Tibial nerve (tissue), 4 donors: ENCODE measurements around the gene PLEKHA7.

Source experiments
- EP300 ChIP-seq, 2 donors: sonication (generic); formaldehyde crosslinking; IDR thresholded peaks; one replicate each; pipeline ENCODE4 v1.6.1; 2017; ENCODE audit warnings: antibody characterized with exemption in 2 of 2, mild to moderate bottlenecking in 1 of 2
- POLR2A ChIP-seq, 2 donors: fragments of 450-650 bp; IDR thresholded peaks; one replicate each; pipeline ENCODE4 v1.6.1; 2017; ENCODE audit warnings: antibody characterized with exemption in 2 of 2, mild to moderate bottlenecking in 2 of 2, moderate library complexity in 2 of 2
- TF ChIP-seq, protein P1 (sequence below), 5 experiments: fragments of 200-600 bp in 3 of 5; fragments of 450-650 bp in 2 of 5; sonication (generic) in 3 of 5; IDR thresholded peaks; one replicate each; pipeline ENCODE4 v1.5.1; 2016 to 2019; ENCODE audit warnings: antibody characterized with exemption in 5 of 5, mild to moderate bottlenecking in 3 of 5, moderate library complexity in 2 of 5

DNA sequence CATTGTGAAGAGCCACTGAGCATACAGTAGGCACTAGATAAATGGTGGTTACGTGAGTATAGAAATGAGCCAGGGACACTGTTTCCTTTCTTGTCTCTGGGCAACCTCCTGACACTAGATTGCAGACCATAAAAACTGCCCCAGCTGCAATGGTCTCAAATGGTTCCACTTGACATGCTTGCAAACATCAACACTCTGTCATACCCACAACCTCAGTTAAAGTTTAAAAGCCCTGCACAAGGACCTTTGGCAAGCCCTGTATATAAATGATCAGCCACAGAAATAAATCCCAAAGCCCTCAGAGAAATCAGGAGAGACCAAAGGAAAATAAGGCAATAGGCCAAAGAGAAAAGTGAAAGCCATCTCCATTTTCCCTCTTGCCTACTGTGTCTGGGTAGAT is 20.7 kb downstream of the PLEKHA7 start:
- TF ChIP-seq, protein P1, sequence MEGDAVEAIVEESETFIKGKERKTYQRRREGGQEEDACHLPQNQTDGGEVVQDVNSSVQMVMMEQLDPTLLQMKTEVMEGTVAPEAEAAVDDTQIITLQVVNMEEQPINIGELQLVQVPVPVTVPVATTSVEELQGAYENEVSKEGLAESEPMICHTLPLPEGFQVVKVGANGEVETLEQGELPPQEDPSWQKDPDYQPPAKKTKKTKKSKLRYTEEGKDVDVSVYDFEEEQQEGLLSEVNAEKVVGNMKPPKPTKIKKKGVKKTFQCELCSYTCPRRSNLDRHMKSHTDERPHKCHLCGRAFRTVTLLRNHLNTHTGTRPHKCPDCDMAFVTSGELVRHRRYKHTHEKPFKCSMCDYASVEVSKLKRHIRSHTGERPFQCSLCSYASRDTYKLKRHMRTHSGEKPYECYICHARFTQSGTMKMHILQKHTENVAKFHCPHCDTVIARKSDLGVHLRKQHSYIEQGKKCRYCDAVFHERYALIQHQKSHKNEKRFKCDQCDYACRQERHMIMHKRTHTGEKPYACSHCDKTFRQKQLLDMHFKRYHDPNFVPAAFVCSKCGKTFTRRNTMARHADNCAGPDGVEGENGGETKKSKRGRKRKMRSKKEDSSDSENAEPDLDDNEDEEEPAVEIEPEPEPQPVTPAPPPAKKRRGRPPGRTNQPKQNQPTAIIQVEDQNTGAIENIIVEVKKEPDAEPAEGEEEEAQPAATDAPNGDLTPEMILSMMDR (IDR thresholded peaks at IDR 0.05): no peak
- TF ChIP-seq POLR2A (IDR thresholded peaks at IDR 0.05): no peak
- no peak for TF ChIP-seq EP300 (IDR thresholded peaks at IDR 0.05)
